Measurements from ENCODE around the gene DNAJB12.
"Not testable (repeated sequence)": the region's sequence is repeated elsewhere in the genome, so short reads cannot be mapped to it uniquely, and the experiment has no call there.

The DNAJB12 gene

DNA sequence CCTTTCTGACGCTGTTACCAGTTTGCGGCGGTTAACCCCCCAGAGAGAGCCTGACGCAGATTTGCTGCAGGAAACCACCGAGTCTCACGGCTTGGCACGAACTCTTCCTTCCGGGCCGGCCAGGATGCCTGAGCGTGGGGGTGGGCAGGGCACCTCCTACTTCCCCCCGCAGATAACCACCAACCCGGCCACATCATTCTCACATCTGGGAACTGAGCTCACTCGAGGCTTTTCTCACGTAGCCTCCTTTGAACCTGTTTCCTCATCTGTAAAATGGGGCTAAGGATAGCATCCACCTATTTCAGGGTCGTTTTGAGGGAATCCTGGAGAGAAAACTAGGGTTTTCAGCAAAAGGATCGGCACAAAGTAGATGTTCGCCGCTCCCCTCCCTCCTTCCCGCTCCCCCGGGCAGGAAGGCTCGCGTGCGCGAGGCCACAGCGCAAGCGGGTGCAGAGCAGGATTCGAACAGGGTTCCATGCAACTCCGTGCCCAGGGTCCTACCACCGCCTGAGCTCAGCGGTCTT is 57.4 kb downstream of the DNAJB12 start:
- peak overlapping the region; percentile 55 for H3K4me3 ChIP-seq (replicated peaks; ENCODE audit: low read depth, low read length)
- TF ChIP-seq, protein P1, sequence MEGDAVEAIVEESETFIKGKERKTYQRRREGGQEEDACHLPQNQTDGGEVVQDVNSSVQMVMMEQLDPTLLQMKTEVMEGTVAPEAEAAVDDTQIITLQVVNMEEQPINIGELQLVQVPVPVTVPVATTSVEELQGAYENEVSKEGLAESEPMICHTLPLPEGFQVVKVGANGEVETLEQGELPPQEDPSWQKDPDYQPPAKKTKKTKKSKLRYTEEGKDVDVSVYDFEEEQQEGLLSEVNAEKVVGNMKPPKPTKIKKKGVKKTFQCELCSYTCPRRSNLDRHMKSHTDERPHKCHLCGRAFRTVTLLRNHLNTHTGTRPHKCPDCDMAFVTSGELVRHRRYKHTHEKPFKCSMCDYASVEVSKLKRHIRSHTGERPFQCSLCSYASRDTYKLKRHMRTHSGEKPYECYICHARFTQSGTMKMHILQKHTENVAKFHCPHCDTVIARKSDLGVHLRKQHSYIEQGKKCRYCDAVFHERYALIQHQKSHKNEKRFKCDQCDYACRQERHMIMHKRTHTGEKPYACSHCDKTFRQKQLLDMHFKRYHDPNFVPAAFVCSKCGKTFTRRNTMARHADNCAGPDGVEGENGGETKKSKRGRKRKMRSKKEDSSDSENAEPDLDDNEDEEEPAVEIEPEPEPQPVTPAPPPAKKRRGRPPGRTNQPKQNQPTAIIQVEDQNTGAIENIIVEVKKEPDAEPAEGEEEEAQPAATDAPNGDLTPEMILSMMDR (IDR thresholded peaks at IDR 0.05; ENCODE audit: low read length, missing control alignments), result no peak
- peak; percentile 99 for DNase-seq (ENCODE audit: low read depth)

DNA sequence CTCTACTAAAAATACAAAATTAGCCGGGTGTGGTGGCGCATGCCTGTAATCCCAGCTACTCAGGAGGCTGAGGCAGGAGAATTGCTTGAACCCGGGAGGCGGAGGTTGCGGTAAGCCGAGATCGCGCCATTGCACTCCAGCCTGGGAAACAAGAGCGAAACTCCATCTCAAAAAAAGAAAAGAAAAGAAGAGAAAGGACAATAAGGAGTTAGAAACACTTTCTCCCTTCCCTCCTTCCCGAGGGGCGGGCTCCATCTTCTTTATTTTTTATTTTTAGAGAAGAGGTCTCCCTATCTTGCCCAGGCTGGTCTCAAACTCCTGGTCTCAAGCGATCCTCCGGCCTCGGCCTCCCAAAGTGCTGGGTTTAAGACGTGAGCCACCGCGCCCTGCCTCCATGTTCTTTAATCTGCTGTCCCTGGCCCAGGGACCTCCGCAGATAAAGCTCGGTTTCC is 57.9 kb downstream of the DNAJB12 start:
- H3K4me3 ChIP-seq (replicated peaks; ENCODE audit: low read depth, low read length); DNase-seq (ENCODE audit: low read depth): not testable (repeated sequence)

DNA sequence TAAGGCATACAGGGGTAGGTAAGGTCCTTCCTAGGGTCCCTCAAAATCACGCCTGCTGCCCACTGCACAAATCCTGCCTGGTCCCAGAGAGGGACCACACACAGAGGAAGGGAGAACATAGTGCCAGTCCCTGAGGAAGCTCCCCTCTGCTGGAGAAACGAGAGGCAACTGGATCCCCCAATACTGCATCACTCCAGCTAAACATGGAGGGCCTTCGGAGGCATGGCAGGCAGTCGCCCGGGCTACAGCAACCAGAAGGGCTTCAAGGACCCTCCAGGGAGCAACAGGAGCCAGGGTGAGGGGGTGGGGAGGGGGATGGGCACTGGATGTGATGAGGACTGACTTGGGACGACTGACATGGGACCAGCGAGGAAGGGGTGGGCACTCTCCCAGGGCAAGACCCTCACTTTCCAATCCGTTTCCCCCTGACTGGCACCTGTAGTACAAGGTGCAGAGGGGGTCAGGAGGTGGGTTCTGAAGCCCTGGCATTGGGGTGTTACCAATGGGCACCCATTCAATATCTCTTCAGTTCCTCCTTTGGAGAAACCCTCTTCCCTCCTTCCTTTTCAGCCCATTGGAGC is 59.3 kb downstream of the DNAJB12 start:
- DNase-seq (ENCODE audit: low read depth), result no peak
- no peak overlapping the region for H3K4me3 ChIP-seq (replicated peaks; ENCODE audit: low read depth, low read length)
- TF ChIP-seq, protein P1 (IDR thresholded peaks at IDR 0.05; ENCODE audit: low read length, missing control alignments), result no peak

DNA sequence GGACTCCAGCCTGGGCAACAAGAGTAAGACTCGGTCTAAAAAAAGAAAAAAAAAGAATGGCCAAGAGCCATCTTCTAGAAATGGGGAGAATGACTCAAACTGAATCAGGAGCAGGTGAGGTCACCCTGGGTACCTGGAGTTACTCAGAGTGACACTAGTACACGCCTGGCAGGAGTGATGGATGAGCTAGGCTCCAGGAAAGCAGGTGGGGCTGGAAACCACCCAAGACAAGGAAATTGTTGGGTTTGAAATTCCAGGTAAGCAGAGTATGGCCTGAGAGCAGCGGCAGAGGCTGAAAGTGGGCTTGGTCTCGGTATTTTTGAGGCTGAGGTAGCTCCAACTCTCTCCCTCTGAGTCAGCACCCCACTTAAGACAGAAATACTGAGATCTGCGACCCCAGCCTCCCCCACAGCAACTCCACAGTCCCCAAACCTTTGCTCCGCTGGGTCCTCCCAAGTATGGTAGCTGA is 62.5 kb downstream of the DNAJB12 start:
- TF ChIP-seq, protein P1 (IDR thresholded peaks at IDR 0.05; ENCODE audit: low read length, missing control alignments), result no peak
- DNase-seq (ENCODE audit: low read depth), result no peak

DNA sequence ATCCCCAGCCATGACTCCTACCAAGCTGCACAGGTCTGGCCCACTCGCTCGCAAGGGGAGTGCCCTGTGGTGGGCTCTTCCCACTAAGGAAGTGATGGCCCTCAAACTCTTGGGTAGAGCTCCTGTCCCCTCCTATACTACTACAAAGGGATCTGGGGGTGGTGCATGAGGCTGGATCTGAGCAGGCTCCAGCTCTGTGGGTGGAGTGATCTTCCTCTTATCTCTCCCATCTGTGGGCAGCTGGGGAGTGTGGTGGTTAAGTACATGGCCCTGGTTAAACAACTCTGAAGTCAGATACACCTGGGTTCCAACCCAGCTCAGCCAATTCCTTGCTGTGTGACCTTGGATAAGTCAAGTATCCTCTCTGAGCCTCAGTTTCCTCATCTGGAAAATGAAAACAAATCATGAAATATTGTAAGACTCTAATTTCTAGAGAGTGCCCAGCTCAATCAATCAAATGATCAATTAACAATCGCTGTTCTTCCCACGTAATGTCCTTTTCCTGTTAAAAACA is 63.6 kb downstream of the DNAJB12 start:
- no peak overlapping the region for H3K4me3 ChIP-seq (replicated peaks; ENCODE audit: low read depth, low read length)
- TF ChIP-seq, protein P1 (IDR thresholded peaks at IDR 0.05; ENCODE audit: low read length, missing control alignments), result no peak
- DNase-seq (ENCODE audit: low read depth), result no peak

More for the DNA sequence above, 62.5 kb downstream of the DNAJB12 start:
- no peak overlapping the region for H3K4me3 ChIP-seq (replicated peaks; ENCODE audit: low read depth, low read length)

DNA sequence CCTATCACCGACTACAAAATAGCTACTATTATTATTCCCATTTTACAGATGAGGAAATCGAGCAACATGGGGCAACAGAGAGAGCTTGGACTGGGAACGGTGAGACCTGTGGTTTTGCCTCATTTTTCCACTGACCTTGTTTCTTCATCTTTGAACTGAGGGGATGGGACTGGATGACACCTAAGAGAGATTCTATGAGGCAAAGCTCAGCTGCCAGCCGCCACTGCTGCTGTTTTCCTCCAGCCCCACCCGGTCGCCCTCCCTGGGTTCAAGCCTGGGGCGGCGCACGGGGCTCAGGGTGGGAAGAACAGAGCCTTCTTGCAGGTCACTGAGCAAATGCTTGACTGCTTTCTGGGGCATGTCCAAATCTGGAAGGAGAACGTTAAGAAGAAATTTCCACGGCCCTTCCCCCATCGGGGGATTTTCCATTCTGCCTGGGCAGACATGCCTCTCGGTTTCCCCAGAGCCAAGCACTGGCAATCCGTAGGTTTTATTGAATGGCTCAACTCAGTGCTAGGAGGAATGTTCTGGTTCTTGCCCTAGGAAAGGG is 68.7 kb downstream of the DNAJB12 start:
- TF ChIP-seq, protein P1 (IDR thresholded peaks at IDR 0.05; ENCODE audit: low read length, missing control alignments), result no peak
- peak; percentile 20 for DNase-seq (ENCODE audit: low read depth)
- no peak overlapping the region for H3K4me3 ChIP-seq (replicated peaks; ENCODE audit: low read depth, low read length)

DNA sequence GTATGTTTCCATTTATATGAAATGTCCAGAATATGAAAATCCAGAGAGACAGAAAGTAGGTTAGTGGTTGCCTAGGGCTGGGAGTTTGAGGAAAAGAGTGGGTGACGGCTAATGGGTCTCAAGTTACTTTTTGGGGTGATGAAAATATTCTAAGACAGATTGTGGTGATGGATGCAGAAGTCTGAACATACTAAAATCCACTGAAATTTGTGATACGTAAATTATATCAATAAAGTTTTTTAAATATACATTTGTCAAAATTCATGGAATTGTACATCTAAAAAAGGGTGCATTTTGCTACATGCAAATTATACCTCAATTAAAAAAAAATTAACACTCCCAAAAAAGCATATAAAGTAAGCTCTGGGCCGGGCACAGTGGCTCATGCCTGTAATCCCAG is 71.6 kb downstream of the DNAJB12 start:
- H3K4me3 ChIP-seq (replicated peaks; ENCODE audit: low read depth, low read length), result no peak overlapping the region
- no peak for DNase-seq (ENCODE audit: low read depth)
- TF ChIP-seq, protein P1 (IDR thresholded peaks at IDR 0.05; ENCODE audit: low read length, missing control alignments), result no peak
